NCI-H2196 (cell line): Measurements from ENCODE around the gene BARD1.
"Not testable (repeated sequence)": the region's sequence is repeated elsewhere in the genome, so short reads cannot be mapped to it uniquely, and the experiment has no call there.

Experiments used
- DNase-seq: peaks from one replicate; lab custom pipeline; 2025; ENCODE audit not compliant: unreplicated experiment; lab: John Stamatoyannopoulos, UW

BARD1 gene

DNA sequence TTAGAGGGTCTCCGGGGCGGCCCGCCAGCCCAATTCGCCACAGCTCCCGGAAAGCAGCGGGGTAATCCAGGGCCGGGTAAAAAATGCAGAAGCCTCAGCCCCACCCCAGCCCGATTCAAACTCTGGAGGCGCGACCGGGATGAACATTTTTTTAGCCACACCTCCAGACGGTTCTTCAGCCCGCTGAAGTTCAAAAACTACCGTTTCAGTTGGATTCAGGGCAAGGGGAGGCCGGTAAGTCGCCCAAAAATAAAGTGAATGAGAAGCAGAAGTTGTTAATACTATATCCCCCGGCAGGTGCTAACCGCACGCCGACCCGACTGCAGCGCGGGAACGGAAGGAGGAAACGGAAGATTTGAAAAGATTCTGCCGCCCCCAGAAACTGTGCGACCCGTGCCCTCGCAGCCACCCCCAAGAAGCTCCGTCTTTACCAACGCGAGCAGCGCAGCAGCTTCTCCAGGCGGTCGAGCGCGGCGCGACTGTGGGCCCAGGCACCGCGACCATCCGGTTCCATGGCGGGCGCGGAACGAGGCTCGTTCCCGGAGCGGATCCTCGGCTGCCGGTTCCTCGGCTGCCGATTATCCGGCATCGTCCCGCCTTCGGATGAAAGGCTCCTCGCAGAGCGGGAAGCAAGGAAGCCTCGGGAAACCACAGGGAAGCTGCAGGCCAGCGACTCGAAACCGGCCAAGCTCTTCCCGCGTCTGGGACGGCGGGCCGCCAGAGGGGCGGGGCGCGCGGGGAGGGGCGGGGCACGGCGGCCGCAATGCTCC lies at the start of gene BARD1:
TSS of gene BARD1 (minus strand) at position 703 of the 770 bp plus-strand sequence. CDS start at position 589, 114 bp downstream.
- peak; percentile 42 for DNase-seq

DNA sequence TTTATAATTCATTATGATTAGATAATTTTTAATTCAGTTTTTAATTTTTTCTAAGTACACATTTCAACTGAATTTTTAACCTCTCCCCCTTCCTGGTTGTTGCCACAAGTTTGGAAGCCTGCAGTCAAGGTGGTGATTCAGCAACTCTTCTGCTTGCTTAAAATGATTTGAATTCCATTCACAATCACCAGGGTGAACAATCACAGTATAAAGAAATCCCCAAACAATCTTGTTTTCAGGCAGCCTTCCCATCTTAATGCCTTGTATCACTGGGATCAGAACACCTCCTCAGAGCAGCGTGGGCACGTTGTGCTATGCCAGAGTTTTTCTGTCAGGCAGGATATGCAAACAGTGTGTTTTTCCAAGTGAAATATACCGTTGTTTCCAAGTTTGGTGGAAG lies 46.7 kb upstream of the BARD1 start:
- DNase-seq, result no peak

DNA sequence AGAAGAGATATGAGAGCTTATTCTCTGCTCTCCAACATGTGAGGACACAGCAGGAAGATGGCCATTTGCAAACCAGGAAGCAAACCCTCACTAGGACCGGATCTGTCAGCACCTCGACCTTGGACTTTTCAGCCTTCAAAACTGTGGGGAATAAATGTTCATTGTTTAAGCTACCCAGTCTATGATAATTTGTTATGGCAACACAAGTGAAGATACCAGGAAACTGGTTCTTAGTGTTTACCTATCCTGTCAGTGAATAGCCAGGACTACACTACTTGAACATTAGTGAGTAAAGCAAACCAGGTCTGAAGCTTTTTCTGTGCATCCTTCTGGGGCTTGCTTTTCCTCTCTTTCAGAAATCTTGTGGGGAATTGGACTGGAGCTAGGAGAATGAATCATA lies 44.4 kb upstream of the BARD1 start:
- no peak for DNase-seq

DNA sequence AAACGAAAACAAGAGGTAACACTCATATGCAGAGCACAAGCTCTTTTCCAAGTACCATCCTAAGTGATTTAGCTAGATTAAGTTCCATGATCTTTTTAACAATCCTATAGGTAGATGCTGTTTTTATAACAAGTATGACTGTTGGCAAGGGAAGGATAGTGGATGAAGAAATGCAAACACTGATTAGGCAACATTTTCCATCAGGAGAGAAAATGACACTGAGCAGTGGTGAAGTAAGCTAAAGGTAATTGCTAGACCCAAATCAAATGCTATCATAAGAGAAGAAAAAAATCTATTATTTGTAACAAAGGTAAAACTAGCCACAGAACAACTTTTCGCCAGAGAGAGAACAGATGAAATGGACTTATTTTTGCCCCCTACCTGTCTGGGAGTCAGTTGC lies 34.3 kb upstream of the BARD1 start:
- no peak for DNase-seq

DNA sequence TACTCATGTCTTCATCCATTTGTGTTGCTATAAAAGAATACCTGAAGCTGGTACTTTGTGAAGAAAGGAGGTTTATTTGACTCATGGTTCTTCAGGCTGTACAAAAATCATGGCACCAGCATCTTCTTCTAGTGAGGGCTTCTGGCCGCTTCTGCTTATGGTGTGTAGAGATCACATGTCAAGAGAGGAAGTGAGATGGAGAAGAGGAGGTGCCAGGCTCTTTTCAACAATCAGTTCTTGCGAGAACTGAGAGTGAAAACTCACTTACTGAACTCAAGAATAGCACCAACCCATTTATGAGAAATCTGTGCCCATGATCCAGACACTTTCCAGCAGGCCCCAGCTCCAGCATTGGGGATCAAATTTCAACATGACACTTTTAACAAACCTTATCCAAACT lies 30.0 kb upstream of the BARD1 start:
- DNase-seq, result no peak

DNA sequence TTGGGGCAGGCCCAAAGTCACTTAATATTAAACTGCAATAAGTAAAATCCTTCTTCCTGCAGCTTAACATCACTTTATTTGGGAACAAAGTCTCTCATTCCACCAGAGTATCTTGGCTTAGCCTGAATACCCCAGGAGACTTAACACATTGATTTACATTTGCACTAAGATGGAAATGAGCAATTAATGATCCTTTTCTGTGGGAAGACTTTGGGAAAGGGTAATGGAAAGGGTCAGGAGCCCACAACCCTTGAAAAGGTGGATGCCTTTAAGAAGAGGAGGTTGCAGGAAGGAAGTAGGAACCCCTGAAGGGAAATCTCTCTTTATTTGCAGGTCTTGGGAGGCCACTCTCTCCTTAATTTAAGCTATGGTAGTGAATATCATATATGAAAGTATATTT lies 28.0 kb upstream of the BARD1 start:
- no peak for DNase-seq

DNA sequence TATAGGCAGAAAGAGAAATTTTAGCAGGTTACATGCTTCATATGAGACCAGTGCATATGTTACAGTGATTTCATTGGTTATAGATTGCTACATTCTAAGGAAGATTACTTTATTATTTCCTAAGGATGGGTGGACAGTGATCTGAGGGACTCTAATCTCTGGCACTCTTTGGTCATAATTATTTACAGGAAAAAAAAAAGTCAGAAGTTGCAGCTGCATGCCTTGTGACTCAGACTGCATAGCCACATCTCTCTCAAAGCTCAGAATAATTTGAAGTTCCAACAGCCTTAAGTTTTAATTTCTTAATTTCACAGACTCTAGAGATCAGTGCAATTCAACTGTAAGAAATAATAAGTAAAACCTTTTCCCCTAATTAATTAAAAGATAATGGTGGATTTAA lies 27.1 kb upstream of the BARD1 start:
- no peak for DNase-seq

DNA sequence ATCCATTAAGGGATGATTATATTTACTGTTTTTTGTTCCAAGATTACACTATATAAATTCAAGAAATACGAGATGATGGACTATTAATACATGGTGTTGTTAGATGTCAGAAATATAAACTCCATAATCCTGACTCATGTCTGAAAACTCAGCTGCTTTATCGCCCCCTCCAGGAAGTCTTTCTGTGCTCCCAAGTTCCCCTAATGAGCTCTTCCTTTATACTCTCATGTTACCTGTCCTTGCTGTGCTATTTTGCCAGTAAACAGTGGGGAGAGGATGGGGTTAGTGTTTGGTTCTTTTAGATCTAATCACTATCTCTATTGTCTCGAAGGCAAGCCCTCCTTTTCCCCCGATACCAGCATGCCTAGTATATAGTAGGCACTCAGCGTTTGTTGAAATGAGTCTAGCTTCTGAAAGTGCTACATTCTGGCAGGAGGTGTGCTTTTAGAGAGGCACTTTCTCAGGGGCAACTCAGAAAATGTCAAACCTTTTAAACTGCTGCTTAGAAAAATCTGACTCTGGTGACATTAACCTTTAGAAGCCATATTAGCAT lies 21.4 kb upstream of the BARD1 start:
- no peak for DNase-seq

DNA sequence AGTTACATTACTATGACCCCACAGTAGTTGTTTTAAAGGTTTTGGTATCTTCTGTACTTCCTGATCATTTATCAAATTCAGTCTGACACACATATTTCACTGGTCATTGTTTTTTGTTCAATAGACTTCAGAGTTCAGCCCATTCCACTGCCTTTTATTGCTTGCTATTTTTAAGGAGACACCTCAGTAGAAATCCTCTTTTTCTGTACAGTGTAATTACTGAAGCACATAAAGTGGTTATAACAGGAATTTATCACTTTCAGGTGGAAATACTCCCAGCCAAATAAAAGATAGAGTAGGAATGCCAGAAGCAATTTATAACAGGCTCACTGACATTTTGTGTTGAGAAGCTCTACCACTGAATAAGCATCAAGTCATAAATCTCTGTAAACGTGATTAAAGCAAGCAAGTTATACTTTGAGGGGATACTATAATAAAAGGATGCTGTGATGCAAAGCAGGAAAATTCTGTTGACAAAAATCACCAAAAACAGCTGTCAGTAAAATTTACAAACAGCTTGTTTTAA lies 6.6 kb upstream of the BARD1 start:
- no peak for DNase-seq

DNA sequence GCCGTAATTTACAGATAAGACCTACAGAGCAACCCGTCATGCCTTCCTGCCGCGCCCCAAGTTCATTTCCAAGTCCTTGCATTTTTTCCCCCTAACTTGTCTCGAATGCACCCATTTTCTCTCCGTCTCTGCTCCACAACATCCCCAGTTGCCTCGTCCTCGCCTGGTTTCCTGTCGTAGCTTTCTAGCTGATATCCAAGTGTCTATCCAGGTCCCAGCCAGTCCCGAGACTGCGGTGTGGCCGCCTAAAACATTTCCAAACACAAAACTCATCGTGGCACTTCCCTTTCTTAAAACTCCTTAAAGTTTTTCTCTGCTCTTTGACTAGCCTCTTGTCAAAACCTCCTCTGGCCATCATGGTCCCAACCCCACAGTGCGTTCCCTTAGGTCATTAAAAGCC lies 1.2 kb upstream of the BARD1 start:
- no peak for DNase-seq

DNA sequence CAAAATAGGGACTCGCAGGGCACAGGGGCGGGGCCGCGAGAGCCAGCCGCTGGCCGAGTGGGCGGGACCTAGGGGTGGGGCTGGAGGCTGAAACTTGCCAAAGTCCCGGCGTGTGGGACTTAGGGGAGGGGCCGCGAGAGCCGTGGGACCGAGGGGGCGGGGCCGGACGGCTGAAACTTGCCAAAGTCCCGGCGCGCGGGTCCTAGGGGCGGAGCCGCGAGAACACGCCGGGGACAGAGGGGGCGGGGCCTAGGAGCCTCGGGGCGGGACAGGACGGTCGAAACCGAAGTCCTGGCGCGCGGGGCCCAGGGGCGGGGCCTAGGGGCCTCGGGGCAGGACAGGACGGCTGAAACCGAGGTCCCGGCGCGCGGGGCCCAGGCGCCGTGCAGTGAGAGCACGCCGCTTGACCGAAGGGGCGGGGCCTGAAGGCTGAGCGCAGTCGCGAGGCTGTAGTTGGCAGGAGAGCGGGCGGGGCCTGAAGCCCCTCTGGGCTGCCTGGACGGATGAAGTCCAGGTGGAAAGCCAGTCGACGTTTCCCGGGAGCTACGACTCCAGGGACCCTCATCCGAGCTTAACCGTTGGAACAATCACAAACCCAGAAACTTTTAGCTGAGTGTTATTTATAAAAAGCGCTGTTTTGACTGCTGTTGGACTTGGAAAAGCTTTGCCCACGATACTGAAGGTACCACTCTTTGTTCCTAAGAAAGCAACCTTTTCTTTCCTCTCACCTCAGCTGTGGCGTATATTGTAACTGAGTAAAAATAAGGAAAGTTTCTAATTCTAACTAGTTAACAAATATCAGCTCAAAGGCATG lies 475 bp upstream of the BARD1 start:
- peak; percentile 98 for DNase-seq

DNA sequence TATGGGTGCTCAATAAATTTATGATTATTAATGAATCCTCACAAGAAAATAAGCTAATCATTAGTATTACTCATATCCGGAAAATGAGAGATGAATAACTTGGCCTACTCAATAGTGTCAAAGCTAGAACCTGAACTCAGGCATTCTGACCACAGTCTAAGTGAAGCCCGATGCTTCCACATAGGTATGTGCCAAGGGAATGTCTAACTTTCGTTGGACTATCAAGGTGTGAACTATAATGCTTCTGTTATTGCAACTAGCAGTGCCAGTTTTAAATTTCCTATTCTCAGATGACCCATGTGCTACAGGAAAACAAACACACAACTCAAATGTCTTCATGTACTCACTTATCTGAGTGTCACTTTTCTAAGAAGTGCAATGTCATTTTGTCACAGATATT lies 1.8 kb downstream of the BARD1 start:
- no peak for DNase-seq

DNA sequence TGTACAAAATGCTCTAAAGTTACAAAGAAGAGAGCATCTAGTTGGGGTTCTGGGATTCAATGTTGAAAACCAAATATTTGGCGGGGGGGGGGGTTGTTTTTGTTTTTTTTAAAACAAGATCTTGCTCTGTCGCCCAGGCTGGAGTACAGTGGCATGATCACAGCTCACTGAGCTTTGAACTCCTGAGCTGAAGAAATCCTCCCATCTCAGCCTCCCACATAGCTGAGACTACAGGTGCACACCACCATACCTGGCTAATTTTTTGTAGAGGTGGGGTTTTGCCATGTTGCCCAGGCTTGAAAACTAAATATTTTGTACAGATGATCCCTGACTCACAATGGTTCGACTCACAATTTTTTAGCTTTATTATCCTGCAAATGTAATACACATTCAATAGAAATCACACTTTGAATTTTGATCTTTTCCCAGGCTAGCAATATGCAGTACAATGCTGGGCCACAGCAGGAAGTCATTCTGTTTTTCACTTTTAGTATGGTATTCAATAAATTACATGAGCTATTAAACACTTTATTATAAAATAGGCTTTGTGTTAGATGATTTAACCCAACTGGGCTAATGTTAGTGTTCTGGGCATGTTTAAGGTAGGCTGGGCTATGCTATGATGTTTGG lies 7.6 kb downstream of the BARD1 start:
- no peak for DNase-seq

DNA sequence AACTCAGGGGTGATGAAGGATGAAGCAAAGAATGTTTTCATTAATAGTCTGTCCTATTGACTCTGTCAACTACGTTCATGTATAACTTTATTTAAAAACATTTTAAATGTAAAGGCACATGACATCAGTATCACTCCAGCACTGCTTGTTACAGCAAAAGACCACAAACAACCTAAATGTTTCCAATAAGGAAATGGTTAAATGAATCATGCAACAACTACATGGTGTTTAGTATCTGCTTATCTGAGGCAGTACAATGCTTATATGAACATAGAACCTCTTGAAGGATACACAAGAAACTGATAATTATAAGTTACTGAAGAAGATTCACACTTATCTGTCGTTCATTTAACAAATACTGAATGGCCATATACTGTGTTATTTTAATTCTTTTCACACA lies 8.4 kb downstream of the BARD1 start:
- no peak for DNase-seq

DNA sequence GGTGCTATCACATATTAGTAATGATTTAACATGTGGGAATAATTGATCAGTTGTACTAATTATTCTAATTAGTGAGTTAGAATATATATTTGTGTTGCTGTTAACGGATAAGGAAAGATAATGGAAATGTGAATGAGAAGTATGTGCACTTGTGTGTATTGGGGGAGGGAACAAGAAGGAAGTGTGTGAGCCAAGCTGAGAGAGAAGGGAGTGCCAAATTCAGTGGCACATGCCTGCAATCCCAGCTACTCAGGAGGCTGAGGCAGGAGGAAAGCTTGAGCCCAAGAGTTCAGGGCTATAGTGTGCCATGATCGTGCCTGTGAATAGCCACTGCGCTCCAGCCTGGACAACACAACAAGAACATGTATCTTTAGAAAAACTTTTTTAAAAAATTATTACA lies 9.3 kb downstream of the BARD1 start:
- DNase-seq, result no peak

DNA sequence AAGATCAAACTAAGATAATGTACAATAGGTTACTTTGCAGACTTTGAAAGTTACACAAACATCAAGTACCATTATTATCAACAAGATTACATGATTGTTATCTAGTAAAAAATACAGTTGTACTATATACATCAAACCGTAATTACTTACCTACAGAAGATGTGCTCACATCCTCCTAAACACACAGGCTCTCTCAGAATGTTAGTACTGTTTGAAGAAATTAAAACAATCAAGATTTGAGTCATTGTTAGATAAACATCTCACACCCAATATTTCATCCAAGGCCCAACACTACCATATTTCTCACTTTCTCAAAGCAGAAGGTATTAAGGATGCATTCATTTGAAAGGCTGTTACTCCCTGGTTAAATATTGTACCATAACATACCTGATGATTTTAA lies 12.6 kb downstream of the BARD1 start:
- DNase-seq, result no peak

DNA sequence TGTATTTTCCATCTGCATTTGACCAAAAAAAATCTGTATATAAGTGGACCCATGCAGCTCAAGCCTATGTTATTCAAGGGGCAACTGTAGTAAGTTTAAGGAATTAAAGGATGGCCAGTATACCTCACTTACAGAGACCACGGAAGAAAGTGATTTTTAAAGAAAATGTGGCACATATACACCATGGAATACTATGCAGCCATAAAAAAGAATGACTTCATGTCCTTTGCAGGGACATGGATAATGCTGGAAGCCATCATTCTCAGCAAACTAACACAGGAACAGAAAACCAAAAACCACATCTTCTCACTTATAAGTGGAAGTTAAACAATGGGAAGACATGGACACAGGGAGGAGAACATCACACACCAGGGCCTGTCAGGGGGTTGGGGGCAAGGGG lies 26.3 kb downstream of the BARD1 start:
- not testable (repeated sequence) for DNase-seq

DNA sequence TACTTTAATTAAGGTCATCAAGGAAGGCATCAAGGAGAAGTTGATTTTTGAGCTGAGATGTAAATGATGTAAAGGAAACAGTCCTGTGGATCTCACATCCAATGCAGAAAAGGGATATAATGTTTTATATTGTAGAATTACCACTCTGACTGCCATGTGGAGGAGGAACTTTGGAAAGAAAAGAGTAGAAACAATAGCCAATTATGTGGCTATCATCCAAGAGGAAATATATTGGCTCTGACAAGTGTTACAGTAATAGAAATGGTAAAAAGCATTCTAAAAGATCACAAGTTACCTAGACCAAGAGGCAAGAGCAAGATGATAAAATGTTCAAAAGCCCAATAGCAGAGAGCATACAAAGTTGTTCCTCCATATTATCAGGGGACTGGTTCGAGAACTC lies 26.8 kb downstream of the BARD1 start:
- DNase-seq, result no peak

DNA sequence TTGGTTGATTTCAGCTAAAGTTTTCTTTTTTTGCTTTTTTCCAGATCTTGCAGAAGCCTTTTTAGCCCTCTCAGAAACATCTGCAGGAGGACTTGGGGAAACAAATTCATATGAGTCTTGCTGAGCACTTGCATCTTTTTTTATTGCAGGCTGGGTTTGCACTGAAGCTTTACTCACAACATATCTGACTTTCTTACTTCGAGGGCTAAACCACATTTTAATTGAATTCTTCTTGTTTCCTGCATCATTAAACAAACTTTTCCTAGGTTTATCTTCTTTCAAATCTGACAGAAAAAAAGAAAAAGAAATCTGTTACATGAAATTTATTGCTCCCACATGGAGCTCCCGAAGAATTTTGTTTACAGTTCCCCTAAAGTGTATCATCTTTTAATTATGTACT lies 28.3 kb downstream of the BARD1 start:
- DNase-seq, result no peak

DNA sequence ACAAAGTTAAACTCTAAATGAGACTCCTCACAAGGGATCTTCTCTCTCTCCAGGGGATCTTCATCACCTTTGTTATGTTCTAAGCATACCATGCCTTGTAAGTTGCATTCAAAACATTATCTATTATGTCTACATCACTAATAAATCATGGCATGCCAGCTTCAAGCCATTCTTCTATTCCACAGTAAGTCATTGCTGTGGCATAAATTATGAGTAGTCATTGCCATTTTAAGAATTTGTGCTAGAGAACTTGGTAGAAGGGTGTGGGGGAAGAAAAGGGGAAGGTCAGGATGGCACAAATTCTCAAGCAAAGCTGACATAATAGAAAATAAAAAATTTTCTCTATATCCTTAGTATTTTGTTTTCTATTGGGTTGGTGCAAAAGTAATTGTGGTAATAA lies 33.5 kb downstream of the BARD1 start:
- DNase-seq, result no peak

DNA sequence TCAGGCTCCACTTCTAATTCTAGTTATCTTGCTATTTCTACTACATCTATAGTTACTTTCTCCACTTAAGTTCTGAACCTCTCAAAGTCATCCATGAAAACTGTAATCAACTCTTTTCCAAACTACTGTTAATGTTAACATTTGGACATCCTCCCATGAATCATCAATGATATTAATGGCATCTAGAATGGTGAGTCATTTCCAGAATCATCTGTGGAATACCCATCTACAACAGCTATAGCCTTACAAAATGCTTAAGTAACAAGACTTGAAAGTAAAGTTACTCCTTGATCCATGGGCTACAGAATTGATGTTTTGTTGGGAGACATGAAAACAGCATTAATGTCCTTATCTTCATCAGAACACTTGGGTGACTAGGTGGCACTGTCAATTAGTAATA lies 35.4 kb downstream of the BARD1 start:
- DNase-seq, result no peak
